HG03139 (cell line): Measurements from ENCODE around the gene NEGR1.

Experiments
- ATAC-seq: cut with Tn5 transposase; IDR thresholded peaks from one replicate; pipeline ENCODE4 v1.9.1; 2021; ENCODE audit not compliant: unreplicated experiment

Gene NEGR1

DNA sequence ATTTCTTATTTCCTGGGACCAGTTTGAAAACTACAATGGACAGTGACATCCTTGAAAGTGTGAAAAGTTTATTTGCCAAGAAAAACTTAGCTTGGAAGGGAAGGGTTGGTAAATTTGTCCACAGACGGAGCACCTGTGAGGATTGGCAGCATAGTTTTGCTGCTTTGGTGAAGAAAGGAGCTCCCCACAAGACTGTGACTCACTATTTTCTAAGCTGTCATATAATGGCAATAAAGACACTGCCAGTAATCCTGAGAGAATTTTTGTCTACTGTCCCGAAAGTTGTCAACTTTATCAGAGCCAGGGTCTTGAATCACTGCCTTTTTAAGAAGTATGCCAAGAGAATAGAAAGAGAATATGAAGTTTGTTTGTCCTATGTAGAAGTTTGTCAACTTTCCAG is 230.8 kb downstream of the NEGR1 start:
- no peak for ATAC-seq

DNA sequence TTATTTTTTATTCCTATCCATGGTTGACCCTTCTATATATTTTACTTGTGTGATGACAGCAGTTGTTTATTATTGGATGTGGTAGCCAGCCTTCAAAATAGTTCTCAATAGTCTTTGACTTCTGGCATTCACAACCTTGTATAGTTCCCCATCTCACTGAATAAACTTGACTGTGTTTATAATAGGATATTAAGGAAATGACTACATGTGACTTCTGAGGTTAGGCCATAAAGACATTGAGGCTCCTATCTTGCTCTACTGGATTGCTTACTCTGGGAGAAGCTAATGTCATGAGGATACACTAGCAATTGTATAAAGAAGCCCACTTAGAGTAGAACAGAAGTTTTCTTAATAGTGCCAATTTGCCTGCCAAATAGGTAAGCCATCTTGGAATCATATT is 231.8 kb downstream of the NEGR1 start:
- no peak for ATAC-seq

DNA sequence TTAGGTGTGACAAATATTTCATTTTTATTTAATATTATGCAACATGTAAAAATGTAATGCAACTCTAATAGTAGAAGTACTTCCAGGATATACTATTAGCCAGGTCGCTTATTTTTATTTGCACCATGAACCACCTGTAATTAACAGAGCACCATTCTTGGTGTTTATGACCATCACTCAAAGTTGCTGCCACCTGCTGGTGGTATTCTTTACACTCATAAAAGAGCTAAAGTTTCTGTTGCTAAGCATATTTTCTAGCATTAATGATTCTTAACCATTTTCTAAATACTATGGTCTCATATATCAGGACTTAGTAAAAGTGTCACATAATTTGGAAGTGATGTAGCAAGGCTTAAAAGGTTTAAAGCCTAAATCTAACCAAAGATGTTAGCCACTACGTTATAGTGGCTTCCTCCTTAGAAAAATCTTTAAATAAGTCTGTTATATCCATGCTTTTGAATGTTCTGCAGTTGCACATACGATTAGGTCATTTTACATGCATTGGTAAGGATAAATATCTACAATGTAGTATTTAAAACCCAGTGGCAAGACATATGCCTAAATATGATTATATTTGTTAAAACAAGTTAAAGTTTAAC is 244.5 kb downstream of the NEGR1 start:
- no peak for ATAC-seq

DNA sequence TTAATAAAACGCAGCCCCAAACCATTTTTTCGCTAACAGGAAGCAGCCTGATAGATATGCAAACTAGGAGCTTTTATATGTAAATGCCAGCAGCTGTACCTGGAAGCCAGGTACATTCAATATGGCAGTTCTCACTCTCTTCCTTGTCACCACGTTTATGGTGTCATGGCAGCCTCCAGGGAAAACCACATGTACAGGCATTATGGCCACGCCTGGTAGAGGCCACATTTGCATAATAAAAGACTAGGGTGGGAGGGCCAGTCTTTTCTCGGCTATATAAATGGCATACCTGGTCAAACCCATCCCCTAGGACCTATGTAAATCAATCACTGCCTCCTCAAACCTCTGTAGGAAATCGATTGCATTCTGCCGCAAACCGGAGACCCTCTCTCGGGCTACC is 247.5 kb downstream of the NEGR1 start:
- ATAC-seq = no peak

DNA sequence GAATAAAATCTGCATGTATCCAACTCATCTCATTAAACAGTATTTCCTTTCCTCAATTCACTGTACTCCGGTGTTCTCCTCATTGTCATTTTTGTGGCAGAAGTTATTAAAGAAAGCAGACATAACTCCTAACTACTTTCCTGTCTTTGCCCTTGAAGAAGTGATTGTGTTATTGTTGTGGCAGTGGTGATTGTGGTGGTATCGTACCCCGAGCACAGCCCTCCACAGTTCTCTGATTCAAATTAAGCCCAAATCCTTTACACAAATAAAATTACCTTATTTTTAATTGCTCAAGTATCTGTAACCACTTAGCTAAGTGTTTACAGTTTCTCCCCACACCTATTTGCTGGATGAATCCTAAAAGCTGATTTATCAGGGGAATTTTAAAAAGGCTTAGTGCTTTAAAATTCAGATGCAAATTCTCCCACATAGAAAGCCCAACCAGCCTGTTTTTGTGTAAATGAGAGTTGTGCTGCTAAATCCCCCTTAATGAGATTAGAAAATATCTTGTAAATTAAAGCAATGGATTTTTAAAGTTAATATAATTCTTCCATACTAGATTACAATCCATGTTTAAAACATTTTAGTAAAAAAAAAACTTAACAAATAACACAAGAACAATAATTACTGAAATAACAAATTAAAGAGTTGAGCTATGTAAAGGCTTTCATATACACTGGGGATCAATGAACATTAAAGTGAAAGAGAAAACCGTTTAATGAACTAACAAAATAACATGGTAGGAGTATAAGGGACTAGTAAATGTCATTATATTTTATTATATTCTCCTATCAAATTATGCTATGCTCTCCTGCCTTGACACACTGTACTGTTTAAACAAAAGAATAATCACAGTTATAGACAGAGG is 259.0 kb downstream of the NEGR1 start:
- no peak for ATAC-seq

DNA sequence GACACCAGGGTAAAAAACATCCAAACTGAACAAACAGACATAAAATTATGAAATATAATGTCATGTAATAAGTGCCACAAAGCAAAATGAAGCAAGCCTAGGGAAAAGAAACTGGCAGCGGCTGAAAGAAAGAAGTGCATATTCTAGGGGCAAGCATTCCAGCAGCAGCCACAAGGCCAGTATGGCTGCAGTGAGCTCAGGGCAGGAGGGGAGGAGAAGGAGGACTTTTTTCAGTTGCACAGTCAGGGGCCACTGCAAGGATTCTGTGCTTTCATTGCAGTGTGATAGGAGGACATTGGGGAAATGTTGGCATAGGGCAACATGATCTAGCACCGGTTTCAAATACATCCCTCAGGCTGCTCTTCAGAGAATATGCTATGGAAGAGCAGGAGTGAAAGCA is 263.8 kb downstream of the NEGR1 start:
- no peak for ATAC-seq

DNA sequence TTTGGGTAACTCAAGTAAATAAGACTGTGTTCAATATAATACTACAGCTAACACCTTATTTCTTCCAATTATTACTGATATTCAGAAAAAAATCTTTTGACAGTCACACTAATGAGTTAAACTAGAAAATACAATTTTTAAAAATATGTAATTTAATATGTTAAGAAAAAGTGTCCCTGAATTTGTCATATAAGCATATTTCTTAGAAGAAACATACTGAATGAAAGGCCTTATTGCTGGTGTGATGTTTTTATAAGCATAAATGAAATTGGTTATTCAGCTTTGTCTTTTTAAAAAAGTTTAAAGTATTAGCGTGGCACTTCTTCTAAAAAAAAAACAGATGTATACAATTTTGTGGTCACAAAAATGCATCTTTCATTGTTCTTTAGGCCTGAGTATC is 267.3 kb downstream of the NEGR1 start:
- no peak for ATAC-seq

DNA sequence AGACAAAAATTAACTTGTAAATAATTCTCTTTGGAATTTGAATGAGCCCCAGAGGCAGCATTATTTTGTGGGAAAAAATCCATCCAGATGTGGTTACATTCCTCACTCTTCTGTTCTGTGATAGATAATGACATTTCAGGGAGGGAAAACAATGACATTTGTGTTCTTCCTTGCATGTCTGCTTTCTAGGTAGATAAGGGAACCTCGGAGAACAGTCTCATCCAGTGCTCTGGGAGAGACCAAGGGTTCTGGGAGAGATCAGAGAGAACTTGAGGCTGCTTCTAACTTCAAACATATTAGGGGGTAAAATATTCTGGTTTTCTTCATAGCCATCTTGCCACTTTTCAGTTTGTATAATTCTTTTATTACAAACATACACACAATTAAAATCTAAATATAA is 269.2 kb downstream of the NEGR1 start:
- ATAC-seq = no peak

DNA sequence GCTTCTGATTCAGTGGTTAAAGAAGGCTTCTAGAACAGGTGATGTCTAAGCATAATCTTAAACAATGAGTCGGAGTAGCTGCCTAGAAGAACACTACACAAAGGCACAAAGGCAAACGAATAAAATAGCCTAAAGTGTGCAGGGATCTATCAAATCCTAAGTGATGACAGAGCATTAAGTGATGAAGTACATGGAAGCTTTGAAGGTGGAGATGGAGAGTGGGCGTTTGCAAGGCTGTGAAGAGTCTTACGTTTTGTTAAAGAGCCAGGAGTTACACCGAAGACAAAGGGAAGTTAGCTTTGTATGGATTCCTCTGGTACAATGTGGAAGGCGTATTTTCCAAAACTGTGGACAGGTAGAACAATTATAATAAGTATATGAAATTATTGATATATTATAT is 270.6 kb downstream of the NEGR1 start:
- ATAC-seq = no peak

DNA sequence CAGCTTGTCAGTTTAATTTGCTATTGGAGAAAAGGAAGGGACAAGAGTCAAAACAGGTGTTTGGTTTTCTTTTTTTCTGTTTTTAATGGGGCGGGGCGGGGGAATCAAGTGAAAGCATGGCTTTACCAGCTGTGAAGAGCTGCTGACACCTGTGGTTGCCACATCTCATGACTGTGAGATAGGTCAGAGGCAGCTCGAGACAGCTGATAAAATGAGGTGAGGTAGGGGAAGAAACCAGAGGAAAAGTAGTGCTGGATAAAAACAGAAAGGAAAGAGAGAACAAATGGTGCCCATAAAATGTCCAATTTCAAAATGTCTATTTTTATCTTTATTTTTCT is 272.3 kb downstream of the NEGR1 start:
- no peak for ATAC-seq

DNA sequence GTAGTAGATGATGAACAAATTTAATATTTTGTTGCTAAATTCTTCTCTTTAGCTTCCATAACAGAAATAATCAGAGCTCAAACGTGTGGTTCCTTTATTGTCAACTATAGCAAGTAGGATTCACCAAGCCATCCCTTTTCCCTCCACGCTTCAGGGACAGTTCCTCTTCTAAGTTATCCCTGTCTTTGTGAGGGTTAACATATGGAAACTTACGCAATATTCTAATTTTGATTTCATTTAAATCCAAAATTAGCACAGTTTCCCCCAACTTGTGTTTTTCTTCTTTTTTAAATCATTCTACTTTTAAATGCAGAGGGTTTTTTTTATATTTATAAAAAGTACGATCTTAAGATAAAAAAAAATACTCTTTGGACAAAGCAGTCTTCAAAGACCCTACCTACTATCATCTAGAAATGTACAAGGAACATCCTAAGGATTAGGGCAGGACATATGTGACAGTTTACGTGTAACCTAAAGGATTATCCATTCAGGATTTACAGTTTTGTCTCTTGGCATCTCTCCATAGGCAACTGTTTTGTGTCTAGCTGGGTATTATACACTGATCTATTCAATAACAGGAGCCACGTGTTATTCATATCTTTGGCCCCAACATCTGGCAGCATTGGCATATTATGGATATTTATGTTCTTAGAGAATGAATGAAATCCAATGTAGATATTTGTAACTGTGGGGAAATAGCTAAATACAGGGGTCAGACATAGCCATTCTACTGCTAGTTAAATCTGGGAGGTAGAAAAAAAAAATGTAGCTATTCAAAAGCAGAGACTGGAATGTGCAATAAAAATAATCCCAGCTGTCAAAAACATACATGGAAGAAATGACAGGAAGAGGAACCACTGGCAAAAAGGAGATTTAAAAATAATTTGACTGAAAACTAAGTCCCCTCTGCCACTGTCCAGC is 272.9 kb downstream of the NEGR1 start:
- no peak for ATAC-seq

DNA sequence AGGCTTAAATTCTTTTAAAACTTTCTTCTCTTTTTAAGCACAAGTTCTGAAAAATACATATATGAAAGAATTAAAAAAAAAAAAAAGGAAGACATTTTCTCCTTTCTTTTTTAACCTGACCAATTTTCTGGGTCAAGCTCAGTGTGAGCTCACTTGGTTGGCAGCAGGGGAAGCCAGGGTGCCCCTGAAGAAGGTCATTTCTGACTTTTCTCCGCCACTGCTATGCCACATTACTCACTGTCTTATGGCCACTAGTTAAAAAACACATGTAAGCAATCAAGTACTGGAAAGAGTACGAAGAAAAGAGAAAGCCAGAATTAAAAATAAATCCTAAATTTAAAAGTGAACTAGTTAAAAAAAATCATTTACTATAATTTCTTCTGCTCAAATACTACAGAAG is 275.0 kb downstream of the NEGR1 start:
- no peak for ATAC-seq

DNA sequence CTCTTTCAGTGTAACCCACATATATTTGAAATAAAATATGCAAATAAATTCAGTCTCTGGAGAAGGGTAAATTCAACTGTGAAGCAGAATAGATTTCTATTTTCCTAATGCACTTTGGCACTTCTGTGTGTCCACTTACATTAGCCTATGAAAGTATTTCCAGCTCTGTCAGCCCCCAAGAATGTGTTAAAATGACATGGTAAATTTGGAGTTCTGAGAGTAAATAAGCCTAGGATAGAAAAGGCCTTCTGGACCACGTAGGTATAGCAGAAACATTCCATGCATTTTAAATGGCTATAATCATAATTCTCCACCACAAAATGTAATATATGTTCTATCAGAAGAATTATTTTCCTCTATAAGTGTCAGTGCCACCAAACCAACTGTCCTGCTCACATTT is 276.2 kb downstream of the NEGR1 start:
- ATAC-seq = no peak

DNA sequence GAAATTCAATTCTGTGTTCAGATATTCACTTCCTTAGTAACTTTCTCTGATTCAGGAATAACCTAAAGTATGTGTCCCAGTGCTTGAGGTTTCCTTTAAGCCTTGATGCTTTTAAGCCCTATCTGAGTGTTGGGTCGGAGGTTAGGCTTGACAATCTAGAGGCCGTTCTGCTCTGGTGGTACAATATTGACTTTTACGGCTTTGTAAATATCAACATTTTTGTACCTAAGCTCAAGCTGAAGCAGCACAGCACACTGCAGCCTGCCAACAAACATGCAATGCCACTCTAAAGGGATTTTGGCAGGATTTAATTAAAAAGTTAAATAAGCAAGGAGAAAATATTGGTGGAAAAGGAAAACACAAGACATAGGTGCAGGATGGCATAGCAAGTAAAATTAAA is 279.2 kb downstream of the NEGR1 start:
- ATAC-seq = no peak

DNA sequence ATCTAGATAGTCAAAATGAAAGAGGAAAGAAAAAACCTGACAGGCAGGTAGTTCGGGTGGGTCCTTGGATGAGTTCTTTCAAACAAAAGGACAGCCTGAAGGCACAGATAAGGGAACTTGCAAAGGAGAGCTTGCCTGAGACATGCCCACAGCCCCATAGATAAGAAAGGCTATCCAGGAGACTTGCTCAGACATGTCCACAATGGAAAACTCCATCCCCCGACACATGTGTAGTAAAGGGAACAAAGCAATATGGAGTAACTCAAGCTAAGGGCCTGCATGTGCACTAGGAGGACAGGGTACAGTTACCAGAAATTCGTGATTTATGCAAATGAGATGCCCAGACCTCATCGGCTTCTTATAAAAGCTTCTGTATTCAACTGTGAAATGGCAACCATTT is 281.5 kb downstream of the NEGR1 start:
- ATAC-seq = no peak

DNA sequence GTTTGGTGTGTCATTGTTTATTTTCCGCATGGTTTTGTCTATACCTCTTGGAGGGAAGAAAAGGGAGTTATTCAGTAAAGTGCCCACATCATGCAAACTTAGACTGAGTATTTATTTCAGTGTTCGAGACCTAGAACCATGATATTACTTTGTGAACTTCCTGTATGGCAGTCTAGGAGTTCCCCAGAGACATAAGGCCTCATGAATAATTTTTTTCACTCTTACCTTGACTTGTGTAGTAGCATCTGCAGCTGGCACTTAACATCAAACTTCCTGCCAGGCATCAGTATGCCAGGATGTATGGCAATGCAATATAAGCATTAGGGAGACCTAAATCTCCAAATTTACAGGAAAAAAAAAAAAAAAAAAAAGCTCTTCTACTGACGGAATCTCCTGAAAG is 287.7 kb downstream of the NEGR1 start:
- no peak for ATAC-seq

DNA sequence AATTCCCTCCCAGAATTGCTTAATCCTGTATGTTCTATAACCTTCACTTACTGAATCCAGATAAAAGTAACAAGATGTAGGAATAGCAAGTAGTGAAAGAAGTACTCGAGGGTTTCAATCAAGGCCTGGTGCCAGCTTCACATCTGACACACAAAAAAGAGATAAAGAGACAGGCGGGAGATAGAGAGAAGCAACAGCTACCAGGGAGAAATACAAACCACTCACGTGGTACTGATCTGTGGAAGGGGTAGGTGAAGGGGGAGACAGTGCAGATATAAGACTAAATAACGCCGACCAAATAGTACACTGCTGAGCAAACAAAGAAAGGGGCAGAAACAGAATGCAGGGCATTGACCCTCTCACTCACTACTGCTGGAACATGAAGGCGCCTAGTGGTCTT is 295.2 kb downstream of the NEGR1 start:
- ATAC-seq = no peak

DNA sequence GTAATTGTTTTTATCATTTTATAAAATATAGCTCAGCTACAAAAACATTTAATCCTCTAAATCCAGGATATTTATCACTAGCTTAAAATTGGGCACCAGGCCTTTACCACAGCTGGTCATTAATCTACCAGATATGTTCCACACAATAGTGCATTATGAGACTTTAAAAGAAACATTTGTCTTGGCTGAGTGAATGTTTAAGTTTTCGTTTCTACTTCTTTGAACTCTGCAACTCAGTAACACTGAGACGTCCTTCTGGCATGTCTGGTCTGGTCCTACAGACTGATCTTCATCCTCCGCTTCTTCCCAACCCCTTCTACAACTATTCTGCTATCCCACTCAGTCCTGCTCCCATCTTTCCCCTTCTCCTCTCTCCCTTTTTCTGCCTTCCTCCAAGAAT is 296.2 kb downstream of the NEGR1 start:
- no peak for ATAC-seq

DNA sequence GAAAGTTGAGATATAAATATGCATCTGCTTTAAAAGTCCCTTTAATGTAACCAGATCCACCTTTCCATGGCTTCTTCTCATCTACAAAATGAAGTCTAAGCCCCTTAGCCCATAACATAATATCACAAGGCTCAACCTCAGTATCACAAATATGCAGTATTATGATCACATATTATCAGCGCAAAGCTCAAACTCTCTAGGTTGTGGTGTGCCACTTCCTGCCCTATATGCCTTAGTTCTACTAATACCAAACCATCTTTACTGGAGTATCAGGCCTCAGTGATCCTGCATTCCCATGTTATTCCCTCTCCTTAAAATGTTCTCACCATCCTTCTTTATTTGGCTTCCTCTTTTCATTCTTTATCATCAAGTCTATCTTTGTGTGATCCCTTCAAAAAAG is 301.8 kb downstream of the NEGR1 start:
- no peak for ATAC-seq

DNA sequence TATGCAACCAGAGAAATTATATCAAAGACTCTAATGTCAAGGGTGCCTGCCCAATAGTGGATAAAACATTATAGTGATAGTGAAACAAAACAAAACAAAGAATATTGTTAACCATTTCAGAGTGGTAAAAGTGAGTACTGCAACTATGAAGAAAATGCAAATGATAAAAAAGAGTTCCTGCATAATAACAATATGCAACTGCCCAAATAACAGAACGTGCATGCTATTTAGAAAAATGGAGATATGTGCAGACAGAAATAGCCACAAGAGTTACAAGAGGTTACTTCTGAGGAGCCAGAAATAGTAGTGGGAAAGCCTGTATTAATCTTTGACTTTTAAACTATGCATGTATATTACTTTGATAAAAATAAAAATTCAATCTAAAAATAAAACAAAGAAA is 302.5 kb downstream of the NEGR1 start:
- ATAC-seq = no peak

DNA sequence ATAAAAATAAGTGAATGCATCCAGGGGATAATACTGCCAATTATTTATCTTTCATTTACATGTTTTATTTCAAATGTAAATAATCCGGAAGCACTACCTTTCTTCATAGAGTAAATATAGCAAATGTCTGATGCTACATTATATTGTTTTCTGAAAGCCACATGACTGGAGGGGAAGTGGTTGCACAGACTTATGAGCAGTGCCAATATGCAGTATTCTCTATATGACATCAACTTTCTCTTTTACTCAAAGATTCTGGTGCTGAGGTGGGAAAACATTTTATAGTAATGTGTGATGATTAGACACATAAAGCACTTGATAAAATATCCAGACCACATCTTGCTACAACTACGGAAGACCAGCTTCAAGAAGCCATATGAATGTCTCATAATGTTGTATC is 314.7 kb downstream of the NEGR1 start:
- ATAC-seq = peak; percentile 72

DNA sequence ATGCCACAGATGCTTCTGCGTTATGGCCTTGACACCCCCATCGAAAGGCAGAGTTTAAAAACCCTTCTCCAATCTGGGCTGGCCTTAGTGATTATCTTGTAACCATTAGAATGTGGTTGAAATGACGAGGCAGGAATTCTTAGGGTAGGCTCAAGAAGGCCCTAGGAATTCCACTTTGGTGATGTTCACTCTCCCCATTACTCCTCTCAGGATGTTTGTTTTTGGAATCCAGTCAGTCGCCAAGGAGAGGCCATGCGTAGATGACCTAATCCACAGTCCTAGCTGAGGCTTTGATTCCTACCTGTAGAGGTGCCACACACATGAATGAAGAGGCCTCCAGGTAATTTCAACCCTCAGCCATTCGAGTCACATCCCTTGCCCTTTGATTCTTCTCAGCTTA is 318.2 kb downstream of the NEGR1 start:
- ATAC-seq = no peak
